Astrocyte (in vitro differentiated cells and primary cell): ENCODE results near the gene RUFY2.

Experiments used
- EZH2 ChIP-seq: IDR thresholded peaks from 2 replicates; pipeline ENCODE4 v1.6.1; 2012; ENCODE audit warnings: mild to moderate bottlenecking, low read length, inconsistent platforms; ENCODE audit not compliant: insufficient read depth
- TF ChIP-seq, protein P1 (sequence below): IDR thresholded peaks from 2 replicates; pipeline ENCODE4 v1.5.1; 2011; ENCODE audit warnings: low read depth, mild to moderate bottlenecking, inconsistent platforms, low read length, moderate library complexity; ENCODE audit not compliant: insufficient read depth

DNA sequence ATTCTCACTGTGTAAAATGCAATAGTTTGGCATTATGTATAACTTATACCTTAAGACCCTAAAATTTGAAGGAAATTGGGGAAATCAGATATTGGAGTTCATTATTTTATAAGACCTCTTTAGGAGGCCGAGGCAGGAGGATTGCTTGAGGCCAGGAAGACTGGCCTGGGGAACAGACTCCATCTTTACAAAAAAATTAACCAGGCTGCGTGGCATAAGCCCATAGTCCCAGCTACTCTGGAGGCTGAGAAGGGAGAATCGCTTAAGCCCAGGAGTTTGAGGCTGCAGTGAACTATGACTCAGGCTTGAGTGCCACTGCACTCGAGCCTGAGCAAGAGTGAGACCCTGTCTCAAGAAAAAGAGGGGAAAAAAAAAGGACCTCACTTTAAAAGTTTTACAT, 60.3 kb downstream of the RUFY2 start:
- TF ChIP-seq, protein P1, sequence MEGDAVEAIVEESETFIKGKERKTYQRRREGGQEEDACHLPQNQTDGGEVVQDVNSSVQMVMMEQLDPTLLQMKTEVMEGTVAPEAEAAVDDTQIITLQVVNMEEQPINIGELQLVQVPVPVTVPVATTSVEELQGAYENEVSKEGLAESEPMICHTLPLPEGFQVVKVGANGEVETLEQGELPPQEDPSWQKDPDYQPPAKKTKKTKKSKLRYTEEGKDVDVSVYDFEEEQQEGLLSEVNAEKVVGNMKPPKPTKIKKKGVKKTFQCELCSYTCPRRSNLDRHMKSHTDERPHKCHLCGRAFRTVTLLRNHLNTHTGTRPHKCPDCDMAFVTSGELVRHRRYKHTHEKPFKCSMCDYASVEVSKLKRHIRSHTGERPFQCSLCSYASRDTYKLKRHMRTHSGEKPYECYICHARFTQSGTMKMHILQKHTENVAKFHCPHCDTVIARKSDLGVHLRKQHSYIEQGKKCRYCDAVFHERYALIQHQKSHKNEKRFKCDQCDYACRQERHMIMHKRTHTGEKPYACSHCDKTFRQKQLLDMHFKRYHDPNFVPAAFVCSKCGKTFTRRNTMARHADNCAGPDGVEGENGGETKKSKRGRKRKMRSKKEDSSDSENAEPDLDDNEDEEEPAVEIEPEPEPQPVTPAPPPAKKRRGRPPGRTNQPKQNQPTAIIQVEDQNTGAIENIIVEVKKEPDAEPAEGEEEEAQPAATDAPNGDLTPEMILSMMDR = no peak
- no peak for TF ChIP-seq EZH2
